Measurements from ENCODE around the gene TSPAN4. TPM values are rescaled to one million over a fixed set of nuclear protein-coding genes. Genes with fewer than 3 reads are reported as not detected.
A peak's percentile ranks its signal among the peaks of the same experiment; 100 is the strongest.

TSPAN4 gene
- total and polyA plus RNA-seq, 2 donors (not counting 1 experiment from before 2014, with no cell fraction given): 2.9 to 7.4 TPM

- DNase-seq (no peak), ATAC-seq (ENCODE audit: low read depth) (peak; percentile 2)
- Histone ChIP-seq H3K9ac (ENCODE audit: low read length) (peak overlapping the region; percentile 90), H3K4me1 (ENCODE audit: control insufficient read depth in 2 of 2, insufficient read depth in 2 of 2, low read length in 2 of 2) (peaks cover 21 to 31% of the 10 kb centered on the region in 2 donors), H3K36me3 (replicated peaks in 1 of 2; ENCODE audit: control extremely low read depth in 1 of 2, control insufficient read depth in 1 of 2, extremely low read depth in 1 of 2, insufficient read depth in 2 of 2, low read length in 1 of 2) (peaks cover 2 to 24% of the 10 kb centered on the region in 2 experiments), H2AFZ (ENCODE audit: insufficient read depth, low read depth, low read length, poor library complexity, severe bottlenecking) (peak overlapping the region; percentile 93), H3K79me2 (ENCODE audit: control insufficient read depth, insufficient read depth, low read length) (peaks cover 27% of the 10 kb centered on the region), H3K27me3 (replicated peaks in 1 of 4; ENCODE audit: control extremely low read depth in 1 of 4, control insufficient read depth in 3 of 4, insufficient read depth in 4 of 4, low read length in 3 of 4) (no peaks in the 10 kb centered on the region), H3K27ac (ENCODE audit: low read length in 2 of 2) (peak overlapping the region; percentile 83 to 94), H3K4me3 (ENCODE audit: control extremely low read depth in 1 of 5, extremely low read depth in 1 of 5, insufficient read depth in 1 of 5, low read depth in 2 of 5, low read length in 4 of 5) (peak overlapping the region; percentile 53 to 95 (median 86)), H4K20me1 (ENCODE audit: control insufficient read depth, insufficient read depth, low read length, poor library complexity, severe bottlenecking) (peaks cover 36% of the 10 kb centered on the region), H3K9me3 (ENCODE audit: control extremely low read depth in 1 of 3, control insufficient read depth in 2 of 3, insufficient read depth in 1 of 3, low read length in 2 of 3) (no peaks in the 10 kb centered on the region), H3K4me2 (replicated peaks; ENCODE audit: low read depth, low read length, poor library complexity, severe bottlenecking) (peak overlapping the region; percentile 87)
- H3K4me1 Mint-ChIP-seq: peaks cover 40% of the 10 kb centered on the region
- ChIA-PET CTCF (interaction anchor here (1.1 to 2.6 kb wide), 4 partner anchors 9 to 21 kb away, joined by 3 to 14 read pairs (median 4); partner anchors contain the start of gene PNPLA2), POLR2A (interaction anchor here (0.6 to 2.9 kb wide), 6 partner anchors 9 to 116 kb away, joined by 3 to 32 read pairs (median 9); partner anchors contain the start of genes PNPLA2, POLR2L, SLC25A22 and TSPAN4)
- H3K9me3 Mint-ChIP-seq (ENCODE audit: insufficient read depth): no peaks in the 10 kb centered on the region
- TF ChIP-seq CTCF (IDR thresholded peaks at IDR 0.05) (peak; percentile 13), EZH2 (IDR thresholded peaks at IDR 0.05; ENCODE audit: borderline replicate concordance, insufficient read depth, low read depth, low read length, poor library complexity, severe bottlenecking) (no peak)
- H3K27ac Mint-ChIP-seq: peak overlapping the region; percentile 99
- intact Hi-C loops (cut with micrococcal nuclease): no loop called here
- H3K4me3 Mint-ChIP-seq: peak overlapping the region; percentile 96
- no peaks in the 10 kb centered on the region for H3K27me3 Mint-ChIP-seq
- WGBS (ENCODE audit: insufficient coverage): under 1% methylated on average over 54 of the region's 55 CpGs
These were observed 32.5 kb upstream of the TSPAN4 start for GRCh38 chr11:810040-810567.
